Inferior parietal cortex (tissue), 1 donor: ENCODE results near the gene ALDH3A2.
A peak's percentile ranks its signal among the peaks of the same experiment; 100 is the strongest.
"Not testable (repeated sequence)": the region's sequence is repeated elsewhere in the genome, so short reads cannot be mapped to it uniquely, and the experiment has no call there.

Experiments
- DNase-seq: peaks from one replicate; pipeline ENCODE4 v3.0.0-alpha.2; 2016; ENCODE audit errors: extremely low spot score

ALDH3A2 gene

GRCh38 chr17:19650826-19651225 lies 2.3 kb downstream of the ALDH3A2 start:
- DNase-seq = no peak

- DNase-seq = no peak
Observed at GRCh38 chr17:19651451-19652238, 3.1 kb downstream of the ALDH3A2 start.

DNA sequence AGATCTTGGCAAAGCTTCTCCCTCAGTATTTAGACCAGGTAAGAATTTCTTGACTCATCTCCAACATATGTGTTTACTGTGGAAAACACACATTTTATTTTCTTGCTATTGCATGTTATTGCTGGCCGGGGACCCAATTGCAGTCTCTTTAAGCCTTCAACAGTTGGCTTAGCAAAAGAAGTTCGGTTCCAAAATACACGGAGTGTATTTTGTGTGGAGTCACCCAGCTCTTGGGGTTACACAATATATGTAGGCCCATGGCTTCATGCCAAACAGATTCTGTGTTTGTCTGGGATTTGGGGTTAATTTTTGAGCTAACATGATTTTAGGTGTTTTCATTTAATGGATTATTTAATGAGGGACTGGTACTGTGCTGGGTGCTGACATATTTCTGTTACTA lies 4.0 kb downstream of the ALDH3A2 start:
- DNase-seq = peak; percentile 15

- no peak for DNase-seq
Observed at GRCh38 chr17:19654342-19654886, 5.9 kb downstream of the ALDH3A2 start.

DNA sequence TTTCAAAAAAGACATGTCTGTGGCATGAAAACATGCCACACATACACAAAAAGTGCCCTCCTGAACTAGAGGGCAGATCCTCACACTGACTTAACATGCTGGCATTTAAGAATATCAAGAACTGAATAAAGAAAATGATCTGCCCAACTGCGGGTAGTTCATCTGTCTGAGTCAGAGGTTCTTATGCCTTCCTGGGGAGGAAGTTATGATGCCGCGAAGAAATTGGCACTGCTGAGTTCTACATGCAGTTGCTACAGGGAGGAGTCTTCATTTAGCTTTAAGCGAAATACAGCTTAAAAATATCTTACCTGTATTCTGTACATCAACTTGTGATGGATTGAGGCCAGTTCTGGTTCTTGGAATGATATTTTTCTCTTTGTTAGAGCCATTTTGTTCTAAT lies 6.3 kb downstream of the ALDH3A2 start:
- DNase-seq = no peak

- no peak for DNase-seq
Observed at GRCh38 chr17:19656336-19656735, 7.8 kb downstream of the ALDH3A2 start.

DNA sequence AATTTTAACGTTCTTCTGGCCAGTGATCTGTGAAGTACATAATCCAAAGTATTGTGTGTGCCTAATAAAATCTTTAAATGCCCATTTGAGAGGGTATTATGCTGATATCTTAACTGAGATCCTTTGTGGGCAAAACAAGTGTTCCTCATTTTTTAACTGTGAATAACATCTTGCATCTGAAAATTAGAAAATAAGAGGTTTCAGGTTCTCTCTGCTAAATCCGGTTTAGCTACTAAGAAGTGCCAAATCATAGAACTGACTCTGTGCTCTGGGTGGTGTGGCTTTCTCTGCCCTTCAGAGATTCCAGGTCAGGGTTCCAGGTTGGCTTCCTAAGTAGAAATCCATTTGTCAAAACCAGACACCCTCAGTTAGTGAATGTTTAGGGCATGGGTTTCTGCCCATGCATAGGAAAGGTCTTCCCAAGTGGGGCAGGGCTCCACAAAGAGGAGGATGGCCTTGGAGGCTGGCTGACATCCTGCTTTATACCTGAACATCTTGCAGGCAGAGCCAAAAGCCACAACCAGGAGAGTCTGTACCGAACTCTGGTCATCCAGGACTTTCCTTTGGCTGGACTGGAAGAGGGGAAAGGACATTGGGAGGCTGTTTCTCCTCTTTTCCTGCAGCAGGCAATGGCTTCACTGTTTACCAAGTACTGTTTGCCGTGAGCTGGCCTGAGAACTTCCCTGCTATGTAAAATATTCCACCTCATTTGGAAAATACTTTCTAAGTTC lies 8.5 kb downstream of the ALDH3A2 start:
- no peak for DNase-seq

DNA sequence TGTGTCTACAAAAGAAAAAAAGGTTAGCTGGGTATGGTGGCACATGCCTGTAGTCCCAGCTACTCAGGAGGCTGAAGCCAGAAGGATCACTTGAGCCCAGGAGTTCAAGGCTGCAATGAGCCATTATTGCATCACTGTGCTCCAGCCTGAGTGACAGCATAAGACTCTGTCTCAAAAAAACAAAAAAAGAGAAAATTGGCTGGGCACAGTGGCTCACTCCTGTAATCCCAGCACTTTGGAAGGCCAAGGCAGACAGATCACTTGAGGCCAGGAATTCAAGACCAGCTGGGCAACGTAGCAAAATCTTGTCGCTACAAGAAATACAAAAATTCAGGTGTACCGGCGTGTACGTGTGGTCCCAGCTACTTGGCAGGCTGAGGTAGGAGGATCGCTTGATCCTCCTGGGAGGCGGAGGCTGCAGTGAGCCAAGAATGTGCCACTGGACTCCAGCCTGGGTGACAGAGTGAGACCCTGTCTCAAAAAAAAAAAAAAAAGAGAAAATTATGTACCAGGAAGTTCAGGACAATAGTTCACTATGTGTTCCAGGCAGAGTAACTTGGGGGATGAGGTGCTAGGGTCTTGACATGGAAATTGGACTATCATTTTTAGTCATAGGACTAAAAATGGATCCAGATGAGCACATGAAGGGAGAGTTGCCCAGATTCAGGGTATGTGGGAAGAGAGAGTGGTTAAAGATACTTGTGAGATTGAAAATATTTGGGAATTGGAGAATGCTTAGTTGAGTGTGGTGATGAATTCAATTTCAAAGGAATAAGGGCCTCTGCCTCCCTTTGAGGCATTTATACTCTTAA lies 11.0 kb downstream of the ALDH3A2 start:
- no peak for DNase-seq

GRCh38 chr17:19660219-19660870 lies 11.8 kb downstream of the ALDH3A2 start:
- no peak for DNase-seq

- no peak for DNase-seq
Observed at GRCh38 chr17:19661121-19661520, 12.6 kb downstream of the ALDH3A2 start.

GRCh38 chr17:19663097-19663496 lies 14.5 kb downstream of the ALDH3A2 start:
- DNase-seq = no peak

DNA sequence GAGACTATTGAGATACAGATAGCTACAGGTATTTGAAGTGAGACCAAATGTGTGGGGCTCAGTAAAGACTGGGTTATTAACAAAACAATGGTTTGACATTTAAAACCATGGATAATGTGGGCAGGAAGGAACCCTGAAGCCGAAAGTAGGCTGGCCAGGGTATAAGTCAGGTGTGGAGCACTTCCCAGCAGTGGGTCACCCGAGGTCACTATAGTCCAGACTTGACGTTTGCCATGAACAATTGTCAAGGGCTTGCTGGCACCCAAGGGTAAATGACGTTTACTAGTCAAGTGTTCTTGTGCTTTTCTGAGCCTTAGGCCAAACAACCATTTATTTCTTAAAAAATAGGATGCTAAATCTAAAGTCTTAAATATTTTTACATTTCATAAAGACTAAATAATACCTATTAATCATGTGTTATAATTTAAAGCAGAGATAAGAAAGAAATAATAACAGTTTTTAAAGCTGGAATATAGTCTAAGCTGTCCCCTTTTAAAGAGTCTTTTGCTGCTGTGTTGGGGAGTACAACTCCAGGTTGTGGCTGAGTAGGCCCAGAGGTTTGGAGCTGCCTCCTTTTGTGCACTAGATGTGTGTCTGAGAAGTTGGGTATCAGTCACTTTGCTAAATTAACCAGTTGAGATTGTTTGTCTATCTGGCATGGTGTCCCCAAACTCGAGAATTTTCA lies 15.7 kb downstream of the ALDH3A2 start:
- no peak for DNase-seq

- DNase-seq = no peak
Observed at GRCh38 chr17:19664821-19665181, 16.2 kb downstream of the ALDH3A2 start.

- DNase-seq = not testable (repeated sequence)
Observed at GRCh38 chr17:19669680-19670079, 21.1 kb downstream of the ALDH3A2 start.

- no peak for DNase-seq
Observed at GRCh38 chr17:19670908-19671307, 22.4 kb downstream of the ALDH3A2 start.

- no peak for DNase-seq
Observed at GRCh38 chr17:19671433-19671832, 22.9 kb downstream of the ALDH3A2 start.

DNA sequence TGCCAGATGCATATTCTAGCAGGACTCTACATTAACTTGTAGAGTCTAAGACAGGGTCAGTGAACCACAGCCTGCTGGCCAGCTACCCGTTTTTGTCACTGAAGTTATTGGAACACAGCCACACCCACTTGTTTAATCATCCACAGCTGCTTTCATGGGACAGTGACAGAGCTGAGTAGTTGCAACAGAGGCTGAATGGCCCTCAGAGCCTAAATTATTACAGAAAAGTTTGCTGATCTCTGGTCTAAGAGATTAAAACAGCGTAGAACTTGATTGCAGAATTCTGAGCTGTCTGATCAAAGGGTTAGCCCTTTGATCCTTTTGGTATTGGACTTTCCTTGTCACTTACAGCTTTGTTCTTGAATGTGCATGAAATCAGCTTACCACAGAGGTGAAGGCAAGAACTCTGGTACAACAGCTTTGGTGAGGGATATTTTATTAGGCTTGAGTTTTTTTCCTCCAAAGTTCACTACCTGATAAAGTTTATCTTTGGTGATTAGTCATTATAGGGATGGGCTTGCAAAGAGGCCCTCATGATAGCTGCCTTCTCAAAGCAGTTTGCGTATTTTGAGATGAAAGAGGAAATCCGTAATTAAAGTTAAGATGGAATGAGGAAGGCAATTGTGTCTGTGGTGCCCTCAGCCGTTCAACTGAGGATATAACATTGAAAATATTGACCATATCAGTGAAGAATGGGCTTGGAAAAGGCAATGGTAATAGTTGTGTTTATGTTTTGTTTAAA lies 23.6 kb downstream of the ALDH3A2 start:
- peak; percentile 40 for DNase-seq

DNA sequence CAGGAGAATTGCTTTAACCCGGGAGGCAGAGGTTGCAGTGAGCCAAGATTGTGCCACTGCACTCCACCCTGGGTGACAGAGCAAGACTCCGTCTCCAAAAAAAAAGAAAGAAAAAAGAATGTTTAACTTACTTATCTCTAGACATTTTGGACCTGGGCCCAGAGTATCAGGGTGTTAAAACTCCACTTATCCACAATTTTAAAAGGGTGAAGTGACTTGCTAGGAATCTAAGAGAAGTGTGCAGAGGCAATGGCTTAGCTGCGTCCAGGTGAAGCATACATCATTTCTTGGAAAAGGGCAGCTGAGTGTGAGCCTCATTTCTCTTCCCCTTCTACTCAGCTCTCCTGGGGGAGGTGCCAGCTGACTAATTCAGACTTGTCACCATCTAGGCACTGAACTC lies 25.1 kb downstream of the ALDH3A2 start:
- DNase-seq = no peak

- no peak for DNase-seq
Observed at GRCh38 chr17:19676896-19677295, 28.3 kb downstream of the ALDH3A2 start.

DNA sequence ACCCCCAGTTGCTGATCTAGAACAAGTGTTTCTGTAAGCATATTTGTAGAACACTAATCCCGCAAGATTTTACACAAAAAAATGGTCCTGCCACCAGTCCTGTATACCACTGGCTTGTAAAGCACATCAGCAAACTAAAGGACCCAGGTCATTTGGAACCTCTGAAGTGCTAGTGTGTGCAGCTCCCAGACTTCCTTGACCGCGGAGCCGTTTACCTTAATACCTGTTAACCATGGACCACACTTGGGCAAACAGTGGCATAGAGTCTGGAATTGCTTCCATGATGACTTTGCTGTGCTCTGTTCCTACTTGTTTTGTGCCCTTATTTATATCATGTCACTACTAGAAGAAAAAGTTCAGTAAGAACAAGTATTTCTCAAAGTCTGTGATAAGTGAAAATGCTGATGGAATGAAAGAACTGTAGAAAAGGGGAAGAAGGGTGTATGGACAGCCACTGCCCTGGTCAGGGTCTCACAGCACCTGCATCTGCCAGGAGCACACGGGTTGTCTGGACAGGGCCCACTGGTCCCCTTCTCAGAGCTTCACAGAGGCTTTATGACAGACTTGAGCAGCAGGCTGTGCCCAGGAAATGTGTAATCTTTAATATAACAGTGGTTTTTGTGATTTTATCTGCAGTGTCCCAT lies 29.3 kb downstream of the ALDH3A2 start:
- no peak for DNase-seq
